SH-SY5Y (cell line): ENCODE results near the gene LUC7L3.
A peak's percentile ranks its signal among the peaks of the same experiment; 100 is the strongest.

Experiments
- GATA2 ChIP-seq: IDR thresholded peaks from 2 replicates; pipeline ENCODE4 v1.6.1; 2011; ENCODE audit warnings: mild to moderate bottlenecking, low read depth, low read length
- GATA3 ChIP-seq: IDR thresholded peaks from 2 replicates; pipeline ENCODE4 v1.6.1; 2011; ENCODE audit warnings: low read depth, mild to moderate bottlenecking, low read length, moderate library complexity

The LUC7L3 gene

GRCh38 chr17:50719924-50720794, 756 bp downstream of the LUC7L3 start:
- TF ChIP-seq GATA3, result no peak
- TF ChIP-seq GATA2, result no peak

GRCh38 chr17:50721194-50722010, 2.0 kb downstream of the LUC7L3 start:
- 0 out of 2 replicates have a peak, but pooled peaks have one; percentile 25 for TF ChIP-seq GATA3
- TF ChIP-seq GATA2, result no peak

GRCh38 chr17:50722746-50723145, 3.3 kb downstream of the LUC7L3 start:
- TF ChIP-seq GATA2 (no peak), GATA3 (no peak)

- TF ChIP-seq GATA3 (no peak), GATA2 (no peak)
These were observed 6.6 kb downstream of the LUC7L3 start for GRCh38 chr17:50725769-50726655.

GRCh38 chr17:50728112-50728429, 8.7 kb downstream of the LUC7L3 start:
- TF ChIP-seq GATA3 (no peak), GATA2 (no peak)

GRCh38 chr17:50728881-50729765, 9.7 kb downstream of the LUC7L3 start:
- no peak for TF ChIP-seq GATA2
- no peak for TF ChIP-seq GATA3

- peak; percentile 52; the same call in 1 of the 2 replicates for TF ChIP-seq GATA2
- no peak for TF ChIP-seq GATA3
These were observed 12.4 kb downstream of the LUC7L3 start for GRCh38 chr17:50731575-50732460.

GRCh38 chr17:50735287-50735686, 15.9 kb downstream of the LUC7L3 start:
- TF ChIP-seq GATA2, result no peak

- TF ChIP-seq GATA2, result no peak
- no peak for TF ChIP-seq GATA3
These were observed 17.8 kb downstream of the LUC7L3 start for GRCh38 chr17:50737118-50737698.

GRCh38 chr17:50739098-50739497, 19.7 kb downstream of the LUC7L3 start:
- no peak for TF ChIP-seq GATA2
- TF ChIP-seq GATA3, result no peak

- TF ChIP-seq GATA3 (no peak), GATA2 (no peak)
These were observed 26.2 kb downstream of the LUC7L3 start for GRCh38 chr17:50745631-50746030.

- TF ChIP-seq GATA3 (no peak), GATA2 (no peak)
These were observed 29.8 kb downstream of the LUC7L3 start for GRCh38 chr17:50749245-50749644.
